Suprapubic skin (tissue), 4 donors: ENCODE data around the gene TNFRSF8. TPM values are rescaled to one million over a fixed set of nuclear protein-coding genes. Genes with fewer than 3 reads are reported as not detected.

Experiments
- DNase-seq, 2 donors: peaks; one replicate each; pipeline ENCODE4 v3.0.0-alpha.2; 2019; ENCODE audit warnings: low spot score in 2 of 2
- H3K27ac ChIP-seq: fragments of 200-600 bp; sonication (generic); one replicate; pipeline ENCODE4 v1.5.1; 2019
- H3K27me3 ChIP-seq: fragments of 200-600 bp; sonication (generic); one replicate; pipeline ENCODE4 v1.5.1; 2019
- H3K36me3 ChIP-seq: fragments of 200-600 bp; sonication (generic); one replicate; pipeline ENCODE4 v1.5.1; 2019
- H3K4me1 ChIP-seq: fragments of 200-600 bp; sonication (generic); one replicate; pipeline ENCODE4 v1.5.1; 2019
- H3K4me3 ChIP-seq: fragments of 200-600 bp; sonication (generic); one replicate; pipeline ENCODE4 v1.5.1; 2019; ENCODE audit warnings: mild to moderate bottlenecking
- H3K9me3 ChIP-seq: fragments of 200-600 bp; sonication (generic); one replicate; pipeline ENCODE4 v1.5.1; 2019
- EP300 ChIP-seq: sonication (generic); formaldehyde crosslinking; IDR thresholded peaks from one replicate; pipeline ENCODE4 v1.6.1; 2017; ENCODE audit warnings: antibody characterized with exemption
- POLR2A ChIP-seq, 2 donors: fragments of 450-650 bp; IDR thresholded peaks; one replicate each; pipeline ENCODE4 v1.6.1; 2017; ENCODE audit warnings: antibody characterized with exemption in 2 of 2, mild to moderate bottlenecking in 2 of 2, moderate library complexity in 2 of 2
- POLR2AphosphoS5 ChIP-seq, 3 donors: sonication (generic); formaldehyde crosslinking; IDR thresholded peaks; one replicate each; pipeline ENCODE4 v1.6.1; 2017; ENCODE audit warnings: antibody characterized with exemption in 3 of 3
- WGBS: methylation state at CpG from one replicate; pipeline ENCODE4 v1.1.5; 2018; 5-methylcytosine and 5-hydroxymethylcytosine counted together
- total RNA-seq, 4 donors: library from RNA; depleted of rRNA; stranded (reverse); fragments of >200 nt; gene quantifications; one replicate each; pipeline ENCODE4 v1.1.0, GENCODE V29; 2016
- TF ChIP-seq, protein P1 (sequence below), 2 donors: fragments of 200-600 bp in 1 of 2; fragments of 450-650 bp in 1 of 2; sonication (generic) in 1 of 2; IDR thresholded peaks; one replicate each; pipeline ENCODE4 v1.5.1; 2016 to 2019; ENCODE audit warnings: antibody characterized with exemption in 2 of 2, mild to moderate bottlenecking in 1 of 2, moderate library complexity in 1 of 2

TNFRSF8 gene
- total RNA-seq, 4 donors from 2014 or later: 0.30 to 1.2 (median 0.75) TPM

DNA sequence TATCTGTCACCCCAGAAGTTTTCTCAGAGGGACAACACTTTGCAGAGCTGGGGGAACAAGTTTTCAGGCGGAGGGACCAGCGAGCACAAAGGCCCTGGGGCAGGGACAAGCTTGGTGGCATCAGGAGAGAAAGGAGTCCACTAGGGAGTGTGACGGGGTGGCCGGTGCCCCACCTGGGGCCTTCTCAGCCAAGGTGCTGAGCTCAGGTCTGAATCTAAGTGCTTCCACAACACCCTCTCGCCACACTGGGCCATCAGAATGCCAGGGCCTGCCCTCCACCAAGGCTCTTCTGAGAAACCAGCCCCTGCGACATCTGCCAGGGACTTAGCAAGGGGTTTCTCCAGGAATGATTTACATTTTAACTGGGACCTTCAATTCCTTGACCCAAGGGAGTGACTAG is 7.8 kb upstream of the TNFRSF8 start:
- WGBS: 86% methylated on average over 4 of the region's 6 CpGs
- Histone ChIP-seq H3K9me3 (no peaks in the 10 kb centered on the region), H3K27me3 (peaks cover 9% of the 10 kb centered on the region), H3K36me3 (no peaks in the 10 kb centered on the region), H3K4me1 (peaks cover 18% of the 10 kb centered on the region), H3K27ac (no peak overlapping the region), H3K4me3 (no peak overlapping the region)
- no peak for DNase-seq
- TF ChIP-seq, protein P1, sequence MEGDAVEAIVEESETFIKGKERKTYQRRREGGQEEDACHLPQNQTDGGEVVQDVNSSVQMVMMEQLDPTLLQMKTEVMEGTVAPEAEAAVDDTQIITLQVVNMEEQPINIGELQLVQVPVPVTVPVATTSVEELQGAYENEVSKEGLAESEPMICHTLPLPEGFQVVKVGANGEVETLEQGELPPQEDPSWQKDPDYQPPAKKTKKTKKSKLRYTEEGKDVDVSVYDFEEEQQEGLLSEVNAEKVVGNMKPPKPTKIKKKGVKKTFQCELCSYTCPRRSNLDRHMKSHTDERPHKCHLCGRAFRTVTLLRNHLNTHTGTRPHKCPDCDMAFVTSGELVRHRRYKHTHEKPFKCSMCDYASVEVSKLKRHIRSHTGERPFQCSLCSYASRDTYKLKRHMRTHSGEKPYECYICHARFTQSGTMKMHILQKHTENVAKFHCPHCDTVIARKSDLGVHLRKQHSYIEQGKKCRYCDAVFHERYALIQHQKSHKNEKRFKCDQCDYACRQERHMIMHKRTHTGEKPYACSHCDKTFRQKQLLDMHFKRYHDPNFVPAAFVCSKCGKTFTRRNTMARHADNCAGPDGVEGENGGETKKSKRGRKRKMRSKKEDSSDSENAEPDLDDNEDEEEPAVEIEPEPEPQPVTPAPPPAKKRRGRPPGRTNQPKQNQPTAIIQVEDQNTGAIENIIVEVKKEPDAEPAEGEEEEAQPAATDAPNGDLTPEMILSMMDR (IDR thresholded peaks at IDR 0.05): no peak
- TF ChIP-seq EP300 (no peak), POLR2AphosphoS5 (IDR thresholded peaks at IDR 0.05) (no peak)

DNA sequence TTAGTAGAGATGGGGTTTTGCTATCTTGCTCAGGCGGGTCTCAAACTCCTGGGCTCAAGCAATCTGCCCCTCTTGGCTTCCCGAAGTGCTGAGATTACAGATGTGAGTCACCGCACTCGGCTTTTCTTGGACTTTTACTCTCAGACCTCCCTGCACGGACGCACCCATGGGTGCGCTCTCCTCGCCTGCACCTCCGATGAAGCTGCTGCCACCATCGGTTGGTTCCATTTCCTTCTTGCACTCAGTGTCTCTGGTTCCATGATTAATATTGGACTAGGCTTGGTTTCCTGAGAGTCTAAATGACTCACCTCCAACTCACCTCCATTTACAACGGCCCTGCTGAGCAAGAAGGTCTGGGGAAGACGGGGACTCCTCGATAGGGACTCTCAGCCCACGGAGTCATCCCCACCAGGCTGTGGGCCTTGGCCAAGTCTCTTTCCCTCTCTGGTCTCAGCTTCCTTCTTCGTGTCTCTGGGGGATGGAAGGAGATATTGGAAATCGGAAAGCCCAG is 6.7 kb upstream of the TNFRSF8 start:
- no peaks in the 10 kb centered on the region for H3K36me3 ChIP-seq
- no peak for DNase-seq
- no peaks in the 10 kb centered on the region for H3K9me3 ChIP-seq
- 90% methylated on average over 16 of the region's 16 CpGs for WGBS
- H3K4me1 ChIP-seq: peaks cover 18% of the 10 kb centered on the region
- H3K27me3 ChIP-seq: peaks cover 10% of the 10 kb centered on the region
- no peak for TF ChIP-seq EP300
- TF ChIP-seq, protein P1 (IDR thresholded peaks at IDR 0.05): no peak
- no peak overlapping the region for H3K4me3 ChIP-seq
- no peak overlapping the region for H3K27ac ChIP-seq

DNA sequence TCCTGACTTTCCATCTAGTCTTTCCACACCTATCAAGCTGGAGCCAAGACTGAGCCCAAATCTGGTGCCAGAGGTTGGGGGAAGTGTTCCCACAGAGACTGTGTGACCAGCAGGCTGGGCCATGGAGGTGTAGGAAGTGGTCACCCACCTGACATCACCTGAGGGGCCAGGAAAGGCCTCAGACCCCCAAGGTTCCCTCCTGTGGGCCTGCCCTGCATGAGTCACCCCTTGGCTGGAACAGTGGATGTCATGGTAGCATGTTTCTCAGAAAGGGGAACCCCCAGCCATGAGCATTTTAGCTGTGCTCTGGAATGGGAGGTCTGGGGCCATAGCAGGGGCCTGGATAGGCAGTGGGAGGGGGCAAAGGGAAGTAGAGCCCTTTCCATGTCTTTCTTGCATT is 5.7 kb upstream of the TNFRSF8 start:
- Histone ChIP-seq H3K4me1 (peaks cover 9% of the 10 kb centered on the region), H3K4me3 (no peak overlapping the region), H3K27ac (no peak overlapping the region), H3K27me3 (peaks cover 17% of the 10 kb centered on the region), H3K9me3 (no peaks in the 10 kb centered on the region), H3K36me3 (no peaks in the 10 kb centered on the region)
- TF ChIP-seq EP300 (no peak), POLR2AphosphoS5 (IDR thresholded peaks at IDR 0.05) (no peak), POLR2A (IDR thresholded peaks at IDR 0.05) (no peak)
- TF ChIP-seq, protein P1 (IDR thresholded peaks at IDR 0.05): no peak
- DNase-seq: no peak

DNA sequence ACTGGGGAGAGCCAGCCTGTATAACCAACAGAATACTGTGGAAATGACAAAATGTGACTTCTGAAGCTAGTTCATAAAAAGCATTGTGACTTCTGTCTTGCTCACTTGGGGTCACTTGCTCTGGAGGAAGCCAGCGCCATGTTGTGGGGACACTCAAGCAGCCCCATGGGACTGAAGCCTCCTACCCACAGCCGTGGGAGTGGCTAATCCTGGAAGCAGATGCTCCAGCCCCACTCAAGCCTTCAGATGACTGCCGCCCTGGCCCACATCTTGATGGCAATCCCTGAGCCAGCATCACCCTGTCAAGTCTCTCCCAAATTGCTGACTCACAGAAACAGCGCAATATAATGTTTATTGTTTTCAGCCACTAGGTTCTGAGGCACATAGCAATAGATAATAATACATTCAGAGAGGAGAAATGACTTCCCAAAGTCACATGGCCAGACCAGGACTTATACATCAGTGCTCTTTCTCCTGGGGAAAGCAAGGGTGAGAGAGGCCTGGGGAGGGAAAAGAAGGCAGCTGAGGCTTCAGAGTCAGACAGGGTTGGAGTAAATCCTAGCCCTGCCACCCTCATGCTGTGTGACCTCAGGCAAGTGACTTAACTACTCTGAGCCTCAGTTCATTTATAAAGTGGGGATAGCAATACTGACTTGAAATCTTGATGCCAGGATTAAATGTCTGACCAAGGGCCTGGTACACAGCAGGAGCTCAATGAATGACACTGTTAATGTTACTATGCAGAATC is 5.0 kb upstream of the TNFRSF8 start:
- H3K36me3 ChIP-seq: no peaks in the 10 kb centered on the region
- no peaks in the 10 kb centered on the region for H3K9me3 ChIP-seq
- peaks cover 22% of the 10 kb centered on the region for H3K27me3 ChIP-seq
- H3K4me3 ChIP-seq: no peak overlapping the region
- DNase-seq: no peak
- TF ChIP-seq POLR2A (IDR thresholded peaks at IDR 0.05) (no peak), EP300 (no peak), POLR2AphosphoS5 (IDR thresholded peaks at IDR 0.05) (no peak)
- TF ChIP-seq, protein P1 (IDR thresholded peaks at IDR 0.05): no peak
- WGBS: 100% methylated on average over 1 of the region's 4 CpGs
- no peak overlapping the region for H3K27ac ChIP-seq
- peaks cover 7% of the 10 kb centered on the region for H3K4me1 ChIP-seq

DNA sequence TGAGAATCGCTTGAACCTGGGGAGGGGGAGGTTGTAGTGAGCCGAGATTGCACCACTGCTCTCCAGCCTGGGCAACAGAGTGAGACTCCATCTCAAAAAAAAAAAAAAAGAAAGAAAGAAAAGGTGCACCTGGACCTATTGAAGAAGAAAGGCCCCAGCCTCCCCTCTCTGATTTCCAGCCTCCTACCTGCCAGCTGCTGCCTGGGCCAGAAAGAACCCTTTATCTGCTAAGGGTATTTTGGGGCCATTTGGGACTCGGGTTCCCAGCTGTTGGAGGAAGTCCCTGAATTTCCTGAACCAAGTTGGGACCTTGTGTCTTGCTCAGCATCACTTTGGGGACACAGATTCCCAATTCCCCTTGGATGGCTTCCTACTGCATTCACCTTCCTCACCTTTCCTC is 3.9 kb upstream of the TNFRSF8 start:
- DNase-seq: no peak
- TF ChIP-seq POLR2A (IDR thresholded peaks at IDR 0.05) (no peak), EP300 (no peak), POLR2AphosphoS5 (IDR thresholded peaks at IDR 0.05) (no peak)
- TF ChIP-seq, protein P1 (IDR thresholded peaks at IDR 0.05): no peak
- Histone ChIP-seq H3K4me1 (peaks cover 10% of the 10 kb centered on the region), H3K27me3 (peaks cover 33% of the 10 kb centered on the region), H3K36me3 (no peaks in the 10 kb centered on the region), H3K4me3 (no peak overlapping the region), H3K27ac (no peak overlapping the region), H3K9me3 (no peaks in the 10 kb centered on the region)
- 86% methylated on average over 3 of the region's 3 CpGs for WGBS
